RPMI8226 (cell line): ENCODE measurements around the gene FBN2.
"Not testable (repeated sequence)": the region's sequence is repeated elsewhere in the genome, so short reads cannot be mapped to it uniquely, and the experiment has no call there.

ENCODE experiments used
- DNase-seq: peaks from one replicate; pipeline ENCODE4 v3.0.0-alpha.2; 2015

The FBN2 gene

DNA sequence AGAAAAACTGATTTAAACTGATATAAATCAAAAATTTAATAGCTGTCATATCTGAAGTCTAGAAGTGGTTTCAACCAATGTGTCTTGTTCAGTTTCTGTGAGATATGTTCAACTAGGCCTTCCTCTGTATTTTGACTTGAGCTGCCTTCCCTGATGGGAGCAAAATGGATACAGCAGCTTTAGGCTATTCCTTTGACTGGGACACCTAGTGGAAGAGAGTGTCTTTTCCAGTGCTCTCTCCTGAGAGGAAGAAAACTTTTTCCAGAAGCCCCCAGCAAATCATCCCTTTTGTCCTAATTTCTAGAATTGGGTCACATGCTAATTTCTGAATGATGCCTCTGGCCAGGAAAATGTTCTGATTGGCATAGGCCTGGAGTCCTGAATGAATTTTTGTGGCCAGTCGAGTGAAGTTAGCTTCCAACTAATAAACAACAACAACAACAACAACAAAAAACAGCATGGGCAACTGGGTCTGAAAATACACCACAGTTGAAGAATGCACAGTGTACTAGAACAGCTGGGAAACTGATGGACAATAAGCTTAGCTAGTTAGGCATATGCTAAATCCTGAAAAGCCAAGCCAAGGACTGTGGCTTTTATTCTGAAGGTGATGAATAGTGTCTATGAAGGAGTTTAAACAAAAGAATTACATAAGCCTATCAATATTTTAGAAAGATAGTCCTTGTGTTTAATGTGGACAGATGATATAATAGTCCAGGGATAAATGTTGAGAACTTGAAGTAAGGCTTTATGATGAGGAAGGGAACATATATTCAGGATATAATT, 125.7 kb downstream of the FBN2 start:
- no peak for DNase-seq

DNA sequence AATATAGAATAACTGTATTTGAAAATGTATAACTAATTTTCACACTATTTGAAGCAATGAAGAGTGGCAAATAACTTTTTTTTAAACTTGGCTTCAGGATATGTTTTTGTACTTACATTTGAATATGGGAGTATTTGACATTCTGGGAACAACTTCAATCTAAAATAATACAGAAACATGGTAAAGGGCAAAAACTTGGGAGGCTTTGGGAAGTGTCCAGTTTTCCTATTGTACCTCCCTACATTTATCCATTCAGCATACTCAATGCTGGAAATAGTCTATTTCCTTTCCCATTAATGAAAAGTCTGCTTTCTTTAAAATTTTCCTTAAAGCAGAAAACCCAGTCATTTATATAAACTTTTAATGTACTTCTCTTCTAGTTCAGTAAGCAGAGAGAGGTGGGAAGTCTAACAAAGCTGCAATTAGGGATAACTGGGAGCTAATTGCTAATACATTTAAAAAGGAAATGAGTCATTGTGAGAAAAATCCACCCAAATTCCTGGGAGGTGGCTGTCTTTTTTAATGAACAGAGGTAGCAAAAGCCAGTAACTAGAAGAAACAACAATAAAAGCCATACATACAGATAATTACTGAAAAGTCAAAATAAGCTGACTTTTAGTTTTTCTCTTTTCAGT, 128.8 kb downstream of the FBN2 start:
- no peak for DNase-seq

DNA sequence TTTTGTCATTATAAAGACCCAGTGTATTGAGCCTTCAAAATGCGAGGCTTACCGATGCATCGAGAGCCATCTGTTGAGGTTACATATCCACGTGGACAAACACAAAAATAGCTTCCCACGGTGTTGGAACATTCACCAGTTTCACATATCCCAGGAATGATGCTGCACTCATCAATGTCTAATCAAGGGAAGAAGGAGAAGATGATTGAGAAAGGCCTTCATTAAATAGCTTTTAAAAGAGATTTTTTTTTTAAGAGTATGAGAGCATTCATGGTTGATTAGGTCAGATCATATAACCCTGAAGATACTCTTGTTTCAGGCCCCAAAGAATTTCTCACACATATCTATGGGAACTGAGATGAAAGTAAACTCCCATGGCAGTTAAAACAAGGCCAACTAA, 129.4 kb downstream of the FBN2 start:
- DNase-seq = no peak

- no peak for DNase-seq
Measured at GRCh38 chr5:128407944-128408343, 130.1 kb downstream of the FBN2 start.

DNA sequence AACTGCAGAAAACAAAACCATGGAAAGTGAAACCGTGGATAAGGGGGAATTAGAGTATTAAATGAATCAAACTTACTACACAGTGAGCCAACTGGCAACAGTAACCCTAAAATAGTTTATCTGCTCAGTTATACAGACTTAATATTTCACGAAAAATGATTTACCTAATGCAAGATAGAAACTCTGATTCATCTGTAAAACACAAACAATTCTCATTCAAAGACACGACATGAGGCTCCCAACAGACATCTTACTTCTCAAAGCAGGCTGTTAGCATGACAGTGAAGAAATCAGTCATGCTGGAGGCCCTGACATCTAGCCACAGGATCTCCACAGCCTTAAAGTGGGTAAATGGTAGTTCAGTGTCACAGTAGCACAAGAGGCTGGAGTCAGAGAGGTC, 131.2 kb downstream of the FBN2 start:
- DNase-seq = no peak

DNA sequence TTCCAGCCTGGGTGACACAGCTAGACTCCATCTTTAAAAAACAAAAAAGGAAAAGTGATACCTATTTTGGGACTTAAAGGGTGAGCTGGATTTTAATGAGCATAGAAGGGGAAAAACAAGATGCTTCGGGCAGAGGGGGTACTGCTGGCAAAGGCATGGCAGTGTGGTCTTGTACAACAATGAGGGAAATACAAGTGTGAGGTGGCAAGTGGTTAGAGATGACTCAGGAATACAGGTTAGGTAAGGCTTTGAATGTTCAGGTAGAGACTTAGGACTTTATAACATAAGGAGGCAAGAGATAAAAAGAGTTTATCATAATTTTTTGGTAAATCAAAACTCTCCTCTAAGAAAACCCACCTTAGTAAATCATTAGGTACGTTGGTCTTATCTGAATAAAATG, 132.9 kb downstream of the FBN2 start:
- no peak for DNase-seq

DNA sequence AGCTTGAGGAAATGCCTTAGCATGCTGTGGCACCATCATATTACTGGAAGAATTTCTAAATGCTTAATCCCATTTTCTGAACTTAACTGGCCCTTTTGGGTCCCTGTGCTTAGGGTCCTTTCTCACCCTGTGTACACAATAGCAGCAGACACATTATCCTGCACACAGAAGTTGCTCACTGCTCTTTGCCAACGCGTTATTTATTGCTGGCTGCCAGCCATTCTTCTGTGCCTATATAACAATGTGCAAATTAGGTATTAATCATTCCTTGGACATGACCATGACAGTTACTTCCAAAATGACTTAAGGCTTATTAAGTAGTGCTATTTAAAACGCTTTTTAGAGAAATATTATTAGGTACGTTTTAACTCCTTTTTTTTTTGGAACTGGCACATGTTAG, 134.7 kb downstream of the FBN2 start:
- DNase-seq = no peak

GRCh38 chr5:128402506-128402905, 135.5 kb downstream of the FBN2 start:
- no peak for DNase-seq

DNA sequence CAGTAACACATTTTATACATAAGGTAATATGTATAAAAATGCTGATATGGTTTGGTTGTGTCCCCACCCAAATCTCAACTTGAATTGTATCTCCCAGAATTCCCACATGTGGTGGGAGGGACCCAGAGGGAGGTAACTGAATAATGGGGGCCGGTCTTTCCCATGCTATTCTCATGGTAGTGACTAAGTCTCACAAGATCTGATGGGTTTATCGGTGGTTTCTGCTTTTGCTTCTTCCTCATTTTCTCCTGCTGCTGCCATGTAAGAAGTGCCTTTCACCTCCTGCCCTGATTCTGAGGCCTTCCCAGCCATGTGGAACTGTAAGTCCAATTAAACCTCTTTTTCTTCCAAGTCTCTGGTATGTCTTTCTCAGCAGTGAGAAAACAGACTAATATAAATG, 137.3 kb downstream of the FBN2 start:
- DNase-seq = not testable (repeated sequence)

DNA sequence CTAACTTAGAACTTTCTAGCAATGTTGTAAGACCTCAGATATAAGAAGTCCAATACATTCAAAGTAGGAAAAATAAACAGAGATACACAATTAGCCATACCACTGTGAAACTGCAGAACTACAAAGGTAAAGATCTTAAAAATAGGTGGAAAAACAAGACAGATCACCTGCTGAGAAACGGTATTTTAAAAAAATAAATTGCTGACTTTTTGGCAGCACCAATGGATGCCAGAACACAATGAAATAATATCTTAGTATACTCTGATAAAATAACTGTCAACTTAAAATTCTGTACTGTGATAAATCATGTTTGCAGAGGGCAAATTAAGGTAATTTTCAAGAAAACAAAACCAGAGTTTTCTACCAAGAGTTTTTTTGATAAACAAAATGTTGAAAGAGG, 138.9 kb downstream of the FBN2 start:
- no peak for DNase-seq

- DNase-seq = no peak
Measured at GRCh38 chr5:128397876-128398275, 140.2 kb downstream of the FBN2 start.

- no peak for DNase-seq
Measured at GRCh38 chr5:128395073-128395472, 143.0 kb downstream of the FBN2 start.

- no peak for DNase-seq
Measured at GRCh38 chr5:128384068-128384467, 154.0 kb downstream of the FBN2 start.

DNA sequence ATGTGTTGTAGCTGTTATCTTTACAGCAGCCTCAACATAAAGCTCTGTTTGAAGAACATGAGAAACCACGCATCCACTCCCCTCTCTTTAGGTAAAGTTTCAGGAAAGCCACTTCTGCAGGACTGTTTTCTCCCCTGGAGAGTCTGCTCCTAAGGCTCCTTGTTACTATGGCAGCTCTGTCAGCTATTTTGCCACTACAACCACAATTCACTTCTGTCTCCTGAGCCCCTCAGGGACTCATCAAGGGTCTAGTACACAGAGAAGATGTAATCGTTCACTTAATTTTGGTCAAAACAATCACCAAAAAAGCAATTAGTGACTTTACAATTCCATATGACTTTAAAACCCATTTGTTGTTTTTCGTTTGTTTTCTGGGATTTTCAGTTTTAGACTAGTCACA, 157.7 kb downstream of the FBN2 start:
- DNase-seq = no peak

- no peak for DNase-seq
Measured at GRCh38 chr5:128378632-128379031, 159.4 kb downstream of the FBN2 start.

DNA sequence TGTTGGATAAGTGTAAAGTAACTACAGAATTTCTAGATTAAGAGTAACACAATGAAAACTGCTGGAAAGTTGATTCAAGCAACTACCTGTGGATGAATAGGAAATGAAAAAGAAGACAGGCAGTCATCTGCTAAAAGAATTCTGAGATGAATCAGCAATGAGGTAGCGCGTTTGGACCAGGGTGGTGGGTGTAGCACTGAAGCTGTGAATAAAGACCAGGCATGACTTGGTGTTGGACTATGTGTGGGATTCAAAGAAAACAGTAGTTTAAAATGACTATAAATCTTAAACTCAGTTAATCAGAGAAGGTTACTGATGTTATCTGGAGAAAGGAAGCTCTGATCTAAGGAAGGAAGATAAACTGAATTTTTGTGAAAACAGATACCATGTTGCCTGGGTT, 159.8 kb downstream of the FBN2 start:
- no peak for DNase-seq

DNA sequence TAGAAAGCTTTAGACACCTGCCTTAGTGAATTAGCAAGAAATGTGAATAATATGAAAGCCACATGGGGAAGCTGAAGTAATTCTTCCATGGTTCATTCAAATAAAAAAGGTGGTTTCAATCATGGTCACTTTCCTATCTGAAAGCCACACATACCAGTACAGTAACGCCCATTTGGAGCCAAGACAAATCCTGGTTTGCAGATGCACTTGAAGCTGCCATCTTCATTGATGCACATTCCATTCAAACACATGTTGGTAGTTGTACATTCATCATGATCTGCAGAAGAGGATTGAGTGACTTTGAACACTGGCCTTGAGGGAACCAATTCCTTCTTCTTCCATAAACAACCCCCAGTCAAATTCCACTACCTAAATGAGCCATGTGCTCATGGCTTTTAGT, 161.5 kb downstream of the FBN2 start:
- no peak for DNase-seq

DNA sequence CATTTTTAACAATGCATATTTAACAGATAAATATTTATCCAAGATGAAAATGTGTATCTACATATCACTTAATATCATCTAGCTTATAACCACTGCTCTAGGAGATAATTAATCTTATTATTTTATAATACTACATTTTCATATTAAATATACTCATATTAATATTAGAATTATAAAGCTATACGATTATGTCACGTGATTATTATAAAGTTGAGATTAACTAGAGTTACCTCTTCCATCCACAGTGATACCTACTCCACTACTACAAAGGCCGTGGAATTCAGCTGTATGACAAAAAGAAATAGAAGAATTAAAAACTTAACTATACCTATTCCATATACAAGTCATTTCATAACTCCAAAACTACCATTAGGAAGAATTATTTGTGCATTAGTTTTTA, 171.9 kb downstream of the FBN2 start:
- no peak for DNase-seq

- DNase-seq = no peak
Measured at GRCh38 chr5:128362370-128362769, 175.7 kb downstream of the FBN2 start.

GRCh38 chr5:128358826-128359225, 179.2 kb downstream of the FBN2 start:
- no peak for DNase-seq

- no peak for DNase-seq
Measured at GRCh38 chr5:128357226-128357625, 180.8 kb downstream of the FBN2 start.

DNA sequence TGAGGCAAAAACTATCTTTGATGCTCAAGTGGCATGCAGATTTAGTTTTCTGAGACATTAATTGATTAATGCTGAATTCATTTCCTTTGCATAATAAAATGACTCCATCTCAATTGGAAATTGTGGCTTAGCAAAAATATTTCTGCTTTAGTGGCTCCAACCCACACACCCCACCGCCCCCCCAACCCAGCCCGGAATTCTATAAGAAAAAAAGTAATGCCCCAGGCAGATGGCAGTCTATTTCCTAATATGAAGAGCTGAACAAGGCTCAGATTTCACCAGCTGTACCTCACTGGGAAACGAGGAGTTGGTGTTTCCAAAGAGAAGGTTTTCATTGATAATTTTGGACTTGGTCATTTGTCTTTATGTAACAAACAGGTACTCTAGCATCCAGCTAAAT, 182.1 kb downstream of the FBN2 start:
- no peak for DNase-seq

DNA sequence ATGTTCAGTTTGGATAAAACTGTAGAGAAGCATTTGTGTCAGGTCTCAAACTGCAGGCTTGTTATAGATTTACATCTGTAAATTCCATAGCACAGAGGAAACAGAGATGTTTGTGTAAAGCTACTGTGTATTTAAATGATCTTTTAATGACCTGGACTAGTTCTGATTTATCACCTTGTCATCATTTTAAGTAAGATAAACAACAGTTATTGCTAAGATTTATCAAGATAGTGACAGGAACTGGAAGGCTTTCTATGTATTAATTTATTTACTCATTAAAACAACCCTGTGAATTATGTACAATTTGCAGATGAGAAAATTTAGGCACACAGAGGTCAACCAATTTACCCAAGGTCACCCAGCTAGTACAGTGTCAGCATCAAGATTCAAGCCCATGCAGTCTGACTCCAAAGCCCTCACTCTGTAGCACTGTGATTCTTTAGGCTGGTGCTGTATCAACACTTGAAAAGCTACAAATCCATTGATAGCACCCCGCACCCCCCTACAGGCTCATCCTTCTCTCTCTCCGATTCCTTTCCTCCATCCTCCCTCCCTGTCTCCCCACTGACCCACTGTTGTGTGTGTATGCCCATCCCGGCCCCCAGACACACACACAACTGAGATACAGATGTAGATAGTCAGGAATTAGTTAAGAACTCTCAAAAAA, 184.5 kb downstream of the FBN2 start:
- DNase-seq = no peak

- DNase-seq = no peak
Measured at GRCh38 chr5:128350705-128351104, 187.3 kb downstream of the FBN2 start.
